HCT116 (cell line): ENCODE measurements around the gene OR4D5. TPM values are rescaled to one million over a fixed set of nuclear protein-coding genes. Genes with fewer than 3 reads are reported as not detected.

ENCODE experiments used
- ATAC-seq: fragments of 200-7000 bp; cut with Tn5 transposase; 2 replicates; pipeline ENCODE4 v1.9.1; 2020; ENCODE audit warnings: mild to moderate bottlenecking, moderate library complexity
- Bru-seq: library from RNA; stranded (reverse); fragments of 400-500 nt; gene quantifications from one replicate; lab custom pipeline; 2021; lab: Mats Ljungman, UMichigan
- BruChase-seq, 2 experiments: library from RNA; stranded (reverse); fragments of 400-500 nt; gene quantifications; one replicate each; lab custom pipeline; 2021; lab: Mats Ljungman, UMichigan
- BruUV-seq: library from RNA; stranded (reverse); fragments of 400-500 nt; replicated peaks from 2 replicates; lab custom pipeline; 2021; lab: Mats Ljungman, UMichigan
- CTCF ChIA-PET: fragments of 300-600 bp; sonication (Branson Sonifier 250); formaldehyde crosslinking; loops from one replicate; lab custom pipeline; 2021; ENCODE audit warnings: antibody characterized with exemption; lab: Charles Lee
- POLR2A ChIA-PET: fragments of 300-600, 350-600 bp; sonication (Branson Sonifier 250); formaldehyde crosslinking; loops from one replicate; lab custom pipeline; 2021; ENCODE audit warnings: antibody characterized with exemption; lab: Charles Lee
- RAD21 ChIA-PET, 2 experiments: fragments of 300-600 bp; sonication (Branson Sonifier 250); formaldehyde crosslinking; loops; one replicate each; lab custom pipeline; 2023; ENCODE audit warnings: low total read pairs in 2 of 2; ENCODE audit not compliant: uncharacterized antibody in 2 of 2, unreplicated experiment in 2 of 2, low non-redundant PET in 1 of 2; lab: Charles Lee
- DNase-seq: peaks from one replicate; pipeline ENCODE4 v3.0.0-alpha.2; 2010; ENCODE audit warnings: low read depth, low spot score
- H2AFZ ChIP-seq: fragments of 200-600 bp; shearing (Covaris generic), sonication (generic); 2 replicates; pipeline ENCODE4 v1.6.1; 2017; ENCODE audit warnings: low read depth, mixed run types, mixed read lengths, antibody characterized with exemption, low read length; ENCODE audit not compliant: poor library complexity, severe bottlenecking
- H3K27ac ChIP-seq: 2 replicates; pipeline ENCODE4 v1.5.1; 2012; ENCODE audit warnings: low read depth, low read length
- H3K27me3 ChIP-seq: fragments of 200-600 bp; sonication (generic); 2 replicates; pipeline ENCODE4 v1.6.1; 2016; ENCODE audit warnings: mixed run types, low read length, mixed read lengths; ENCODE audit not compliant: insufficient read depth
- H3K36me3 ChIP-seq, 2 experiments: fragments of 200-500 bp in 1 of 2; fragments of 200-600 bp in 1 of 2; sonication (Bioruptor generic) in 1 of 2; sonication (generic) in 1 of 2; 2 replicates each; pipeline versions ENCODE4 v1.5.1 to v1.6.1; 2014 to 2016; ENCODE audit warnings: low read length in 2 of 2, inconsistent platforms in 1 of 2, mixed read lengths in 1 of 2, mixed run types in 1 of 2; ENCODE audit not compliant: insufficient read depth in 2 of 2, control insufficient read depth in 1 of 2
- H3K4me1 ChIP-seq, 2 experiments: fragments of 200-600 bp in 1 of 2; sonication (generic) in 1 of 2; 2 replicates each; pipeline versions ENCODE4 v1.5.1 to v1.6.1; 2012 to 2017; ENCODE audit warnings: low read length in 2 of 2, inconsistent platforms in 1 of 2, mild to moderate bottlenecking in 1 of 2, mixed read lengths in 1 of 2, mixed run types in 1 of 2, moderate library complexity in 1 of 2; ENCODE audit not compliant: insufficient read depth in 2 of 2, control insufficient read depth in 1 of 2
- H3K4me2 ChIP-seq: fragments of 200-600 bp; sonication (generic); 2 replicates; pipeline ENCODE4 v1.6.1; 2017; ENCODE audit warnings: mixed run types, low read length, mixed read lengths
- H3K4me3 ChIP-seq, 2 experiments: fragments of 200-600 bp in 1 of 2; sonication (generic) in 1 of 2; replicated peaks in 1 of 2; 2 replicates each; pipeline ENCODE4 v1.5.1; 2011 to 2016; ENCODE audit warnings: low read length in 2 of 2, control low read depth in 1 of 2, low read depth in 1 of 2, mild to moderate bottlenecking in 1 of 2, mixed read lengths in 1 of 2, mixed run types in 1 of 2
- H3K79me2 ChIP-seq: fragments of 200-600 bp; sonication (generic); 2 replicates; pipeline ENCODE4 v1.6.1; 2017; ENCODE audit warnings: mild to moderate bottlenecking, mixed run types, low read length, moderate library complexity, mixed read lengths; ENCODE audit not compliant: insufficient read depth
- H3K9ac ChIP-seq: fragments of 200-600 bp; sonication (generic); 2 replicates; pipeline ENCODE4 v1.6.1; 2016; ENCODE audit warnings: low read length, mixed read lengths
- H3K9me2 ChIP-seq: fragments of 200-600 bp; sonication (generic), shearing (Covaris generic); 2 replicates; pipeline ENCODE4 v1.6.1; 2017; ENCODE audit warnings: mixed run types, mild to moderate bottlenecking, moderate library complexity; ENCODE audit not compliant: insufficient read depth
- H3K9me3 ChIP-seq, 2 experiments: fragments of 200-500 bp in 1 of 2; fragments of 200-600 bp in 1 of 2; sonication (Bioruptor generic) in 1 of 2; sonication (generic) in 1 of 2; 2 replicates each; pipeline ENCODE4 v1.6.1; 2014 to 2017; ENCODE audit warnings: low read length in 2 of 2, mixed read lengths in 2 of 2, inconsistent platforms in 1 of 2, low read depth in 1 of 2, mild to moderate bottlenecking in 1 of 2, mixed run types in 1 of 2, moderate library complexity in 1 of 2; ENCODE audit not compliant: control insufficient read depth in 1 of 2, insufficient read depth in 1 of 2
- H4K20me1 ChIP-seq: fragments of 200-600 bp; sonication (generic), shearing (Covaris generic); 2 replicates; pipeline ENCODE4 v1.6.1; 2017; ENCODE audit warnings: mixed run types, mild to moderate bottlenecking, moderate library complexity; ENCODE audit not compliant: insufficient read depth
- CBX3 ChIP-seq: IDR thresholded peaks from 2 replicates; pipeline ENCODE4 v1.6.1; 2012; ENCODE audit warnings: low read depth
- CTCF ChIP-seq, 3 experiments: fragments of 200-600 bp in 1 of 3; sonication (generic) in 1 of 3; IDR thresholded peaks in 2 of 3; conservative IDR thresholded peaks in 1 of 3; 2 replicates each; pipeline ENCODE4 v1.5.1; 2012 to 2017; ENCODE audit warnings: low read depth in 2 of 3, low read length in 2 of 3, antibody characterized with exemption in 1 of 3, borderline replicate concordance in 1 of 3, control low read depth in 1 of 3, mild to moderate bottlenecking in 1 of 3, mixed read lengths in 1 of 3, mixed run types in 1 of 3, moderate library complexity in 1 of 3; ENCODE audit not compliant: insufficient read depth in 1 of 3
- EGR1 ChIP-seq: IDR thresholded peaks from 2 replicates; pipeline ENCODE4 v1.6.1; 2012; ENCODE audit warnings: low read depth
- ELF1 ChIP-seq: IDR thresholded peaks from 2 replicates; pipeline ENCODE4 v1.6.1; 2012; ENCODE audit warnings: low read depth, borderline replicate concordance
- EZH2phosphoT487 ChIP-seq: fragments of 200-600 bp; IDR thresholded peaks from 2 replicates; pipeline ENCODE4 v1.6.1; 2018; ENCODE audit warnings: antibody characterized with exemption, borderline replicate concordance
- JUND ChIP-seq: IDR thresholded peaks from 2 replicates; pipeline ENCODE4 v1.6.1; 2012
- POLR2AphosphoS5 ChIP-seq: IDR thresholded peaks from 2 replicates; pipeline ENCODE4 v1.6.1; 2011; ENCODE audit warnings: mild to moderate bottlenecking, low read depth, low read length, moderate library complexity
- RAD21 ChIP-seq: IDR thresholded peaks from 2 replicates; pipeline ENCODE4 v1.6.1; 2012; ENCODE audit warnings: low read depth, mild to moderate bottlenecking
- SP1 ChIP-seq: IDR thresholded peaks from 2 replicates; pipeline ENCODE4 v1.6.1; 2012; ENCODE audit warnings: low read depth
- SRF ChIP-seq: IDR thresholded peaks from 2 replicates; pipeline ENCODE4 v1.6.1; 2012; ENCODE audit warnings: low read depth
- TCF7L2 ChIP-seq: IDR thresholded peaks from 2 replicates; pipeline ENCODE4 v1.7.0; 2011; ENCODE audit warnings: borderline replicate concordance, inconsistent platforms; ENCODE audit not compliant: insufficient read depth, insufficient read length; ENCODE audit errors: extremely low read depth
- ZFX ChIP-seq: fragments of 450-650 bp; IDR thresholded peaks from 2 replicates; pipeline ENCODE4 v1.6.1; 2017
- intact Hi-C: fragments of 100-400 bp; cut with micrococcal nuclease; formaldehyde crosslinking; loops from 2 replicates; pipeline ENCODE4 v1.10.0; 2022
- long read RNA-seq: library from polyadenylated mRNA; unstranded; transcript quantifications from one replicate; pipeline ENCODE4 v2.0.0, GENCODE V29; 2021; ENCODE audit not compliant: unreplicated experiment
- polyA plus RNA-seq: library from polyadenylated mRNA; unstranded; fragments of >200 nt; gene quantifications from 2 replicates; pipeline ENCODE4 v1.2.1, GENCODE V29; 2012; ENCODE audit warnings: missing spikeins
- total RNA-seq: library from RNA; stranded (reverse); gene quantifications from one replicate; pipeline ENCODE4 v1.2.1, GENCODE V29; 2021; ENCODE audit not compliant: unreplicated experiment
- TF ChIP-seq, protein P1 (sequence below): IDR thresholded peaks from 2 replicates; pipeline ENCODE4 v1.6.1; 2012

Gene OR4D5
- not detected for total RNA-seq
- polyA plus RNA-seq = not detected in 2 replicates
- not detected for Bru-seq, nascent RNA
- not detected for BruChase-seq, experiment 1, labeled RNA remaining after a 6-hour chase
- BruChase-seq, experiment 2, labeled RNA remaining after a 2-hour chase = percentile 12 among the genes with signal in this experiment
- long read RNA-seq = 0 reads

DNA sequence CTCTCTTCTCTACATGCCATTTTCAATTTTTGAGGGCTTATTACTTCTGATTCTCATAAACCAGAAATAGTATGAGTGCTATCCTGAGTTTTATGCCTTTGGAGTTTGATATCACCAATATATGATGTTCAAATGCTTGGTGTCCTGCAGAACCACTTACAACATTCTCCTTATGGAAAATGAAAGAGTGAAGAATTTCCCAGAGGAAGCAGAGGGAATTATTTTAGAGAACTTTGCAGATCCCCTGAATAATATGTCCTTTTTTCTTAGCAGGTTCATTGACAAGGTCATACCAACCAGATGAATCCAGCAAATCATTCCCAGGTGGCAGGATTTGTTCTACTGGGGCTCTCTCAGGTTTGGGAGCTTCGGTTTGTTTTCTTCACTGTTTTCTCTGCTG is at the start of gene OR4D5:
Gene OR4D5, plus strand, starts transcription at position 301 of the 400 bp plus-strand sequence. Its CDS starts 0 bp downstream, at position 301.
- 0 out of 2 replicates have a peak, but pooled peaks cover 2% of the 10 kb centered on the region for H3K27me3 ChIP-seq

More for the DNA sequence above, at the start of gene OR4D5:
- H3K4me2 ChIP-seq = no peak within 1 kb of the TSS
- BruUV-seq = no TSS peak
- POLR2A ChIA-PET = no interaction called here
- no peak within 1 kb of the TSS for H2AFZ ChIP-seq
- H3K27ac ChIP-seq = no peak within 1 kb of the TSS
- H3K9me2 ChIP-seq = no peaks in the 10 kb centered on the region
- TF ChIP-seq EGR1 = no peak
- no peak for TF ChIP-seq JUND
- no peak for TF ChIP-seq CBX3
- TF ChIP-seq POLR2AphosphoS5 = no peak
- TF ChIP-seq ELF1 = no peak
- TF ChIP-seq EZH2phosphoT487 = no peak
- no peak for TF ChIP-seq TCF7L2
- no peak for TF ChIP-seq ZFX
- TF ChIP-seq, protein P1, sequence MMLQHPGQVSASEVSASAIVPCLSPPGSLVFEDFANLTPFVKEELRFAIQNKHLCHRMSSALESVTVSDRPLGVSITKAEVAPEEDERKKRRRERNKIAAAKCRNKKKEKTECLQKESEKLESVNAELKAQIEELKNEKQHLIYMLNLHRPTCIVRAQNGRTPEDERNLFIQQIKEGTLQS = no peak
- TF ChIP-seq RAD21 = no peak
- no peak for TF ChIP-seq SP1
- TF ChIP-seq CTCF (IDR thresholded peaks at IDR 0.05 in 2 of 3, conservative IDR thresholded peaks at IDR 0.05 in 1 of 3; ENCODE audit: borderline replicate concordance in 1 of 3, insufficient read depth in 1 of 3, low read depth in 2 of 3, low read length in 2 of 3) = no peak
- no peak for TF ChIP-seq SRF
- TF ChIP-seq, all 23 proteins: peak for 0
- intact Hi-C loops = no loop called here
- DNase-seq (no peak), ATAC-seq (no peak)
- Histone ChIP-seq H3K9ac (no peak within 1 kb of the TSS), H3K4me3 (no peak within 1 kb of the TSS), H3K79me2 (no peaks in the 10 kb centered on the region), H3K4me1 (no peaks in the 10 kb centered on the region), H3K36me3 (no peaks in the 10 kb centered on the region), H4K20me1 (no peaks in the 10 kb centered on the region), H3K9me3 (no peaks in the 10 kb centered on the region)
- RAD21 ChIA-PET = no interaction called here
- CTCF ChIA-PET = no interaction called here
